IPS DF 6.9 (cell line): ENCODE data around the gene FRS3.
"Not testable (repeated sequence)": the region's sequence is repeated elsewhere in the genome, so short reads cannot be mapped to it uniquely, and the experiment has no call there.

Experiments used
- DNase-seq: peaks from one replicate; pipeline ENCODE4 v3.0.0-alpha.2; 2013; ENCODE audit warnings: low read depth, low spot score
- H3K27ac ChIP-seq: one replicate; pipeline ENCODE4 v1.5.1; 2013; ENCODE audit warnings: low read length, control low read depth
- H3K27me3 ChIP-seq: 2 replicates; pipeline ENCODE4 v1.6.1; 2013; ENCODE audit warnings: mild to moderate bottlenecking, low read length; ENCODE audit not compliant: control insufficient read depth, insufficient read depth
- H3K36me3 ChIP-seq: 2 replicates; pipeline ENCODE4 v1.6.1; 2013; ENCODE audit warnings: low read length; ENCODE audit not compliant: control insufficient read depth, insufficient read depth
- H3K4me1 ChIP-seq: 2 replicates; pipeline ENCODE4 v1.6.1; 2013; ENCODE audit warnings: low read length; ENCODE audit not compliant: control insufficient read depth, insufficient read depth
- H3K4me3 ChIP-seq: 2 replicates; pipeline ENCODE4 v1.5.1; 2013; ENCODE audit warnings: mild to moderate bottlenecking, low read length
- H3K9me3 ChIP-seq: 2 replicates; pipeline ENCODE4 v1.6.1; 2013; ENCODE audit warnings: low read length, inconsistent platforms; ENCODE audit not compliant: control insufficient read depth, insufficient read depth
- WGBS: extraction: QIAGEN DNeasy Blood & Tissue Kit; methylation state at CpG from one replicate; pipeline ENCODE4 v1.1.7; 2013; ENCODE audit warnings: mixed read lengths, missing lambda C conversion rate; ENCODE audit not compliant: insufficient read length, insufficient coverage; 5-methylcytosine and 5-hydroxymethylcytosine counted together

Gene FRS3

DNA sequence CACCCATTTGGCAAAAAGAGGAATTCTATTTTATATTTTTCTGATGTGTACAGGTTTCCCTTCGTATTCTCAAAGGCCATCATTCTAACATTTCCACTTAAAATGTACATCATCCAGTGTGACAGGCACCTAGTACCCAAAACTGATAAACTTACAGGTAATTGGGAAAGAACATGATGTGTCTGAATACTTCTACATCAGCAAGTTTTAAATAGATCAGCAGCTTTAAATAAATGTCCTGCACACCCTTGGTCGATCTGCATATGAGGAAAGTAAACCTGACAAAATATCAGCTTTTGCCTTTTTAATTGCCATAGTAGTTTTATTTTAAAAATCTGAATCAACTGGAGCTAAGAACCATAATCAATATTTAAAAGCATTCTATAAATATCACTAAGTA lies 34.3 kb upstream of the FRS3 start:
- WGBS, result no CpG with 5 or more reads among the region's 2 CpGs
- Histone ChIP-seq H3K4me3 (no peak overlapping the region), H3K4me1 (no peaks in the 10 kb centered on the region), H3K9me3 (no peaks in the 10 kb centered on the region), H3K36me3 (no peaks in the 10 kb centered on the region), H3K27me3 (no peaks in the 10 kb centered on the region), H3K27ac (no peak overlapping the region)
- DNase-seq, result no peak

DNA sequence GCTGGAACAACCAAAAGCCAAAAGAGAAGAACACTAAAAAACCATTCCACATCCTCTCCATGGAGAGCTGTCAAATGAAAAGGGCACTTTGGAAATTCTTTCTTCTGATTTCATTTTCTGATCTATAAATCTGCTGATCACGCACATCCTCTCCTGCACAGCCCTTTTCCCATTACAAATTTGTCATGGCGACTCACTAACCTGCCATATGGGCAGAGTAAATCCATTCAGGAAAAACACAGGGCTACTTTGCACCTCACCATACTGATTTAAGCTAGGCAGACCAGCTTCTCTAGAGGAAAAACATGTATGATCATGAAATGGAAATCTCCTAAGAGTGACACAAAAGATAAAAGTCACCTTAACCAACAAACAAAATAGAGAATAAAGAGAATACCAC lies 33.8 kb upstream of the FRS3 start:
- Histone ChIP-seq H3K9me3 (no peaks in the 10 kb centered on the region), H3K36me3 (no peaks in the 10 kb centered on the region), H3K27me3 (no peaks in the 10 kb centered on the region), H3K4me1 (no peaks in the 10 kb centered on the region), H3K4me3 (no peak overlapping the region), H3K27ac (no peak overlapping the region)
- WGBS, result no CpG with 5 or more reads among the region's 2 CpGs
- DNase-seq, result no peak

DNA sequence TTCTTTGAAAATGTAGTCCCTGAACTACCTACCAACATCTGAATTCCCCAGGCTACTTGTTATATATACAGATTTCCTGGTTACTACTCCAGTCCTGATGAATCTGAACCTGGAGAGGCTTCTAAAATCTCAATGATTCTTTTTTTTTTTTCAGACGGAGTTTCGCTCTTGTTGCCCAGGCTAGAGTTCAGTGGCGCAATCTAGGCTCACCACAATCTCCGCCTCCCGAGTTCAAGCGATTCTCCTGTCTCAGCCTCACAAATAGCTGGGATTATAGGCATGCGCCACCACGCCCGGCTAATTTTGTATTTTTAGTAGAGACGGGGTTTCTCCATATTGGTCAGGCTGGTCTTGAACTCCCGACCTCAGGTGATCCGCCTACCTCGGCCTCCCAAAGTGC lies 32.2 kb upstream of the FRS3 start:
- no CpG with 5 or more reads among the region's 13 CpGs for WGBS

DNA sequence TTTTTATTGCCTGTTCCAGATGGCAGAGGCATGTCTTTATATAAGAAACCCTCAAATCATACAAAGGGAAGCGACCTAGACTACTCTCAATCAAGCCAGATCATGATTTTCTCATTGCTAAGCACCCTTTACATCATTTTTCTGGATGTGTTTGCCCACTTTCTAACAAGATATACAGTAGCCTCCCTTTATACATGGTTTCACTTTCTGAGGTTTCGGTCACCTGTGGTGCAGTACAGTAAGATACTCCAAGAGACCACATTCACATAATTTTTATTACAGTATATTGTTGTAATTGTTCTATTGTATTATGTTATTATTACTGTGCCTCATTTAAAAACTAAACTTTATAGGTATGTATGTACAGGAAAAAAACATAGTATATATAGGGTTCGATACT lies 31.4 kb upstream of the FRS3 start:
- Histone ChIP-seq H3K36me3 (no peaks in the 10 kb centered on the region; the same call in 1 of the 2 replicates), H3K4me1 (no peaks in the 10 kb centered on the region), H3K27me3 (no peaks in the 10 kb centered on the region), H3K4me3 (no peak overlapping the region), H3K9me3 (no peaks in the 10 kb centered on the region), H3K27ac (no peak overlapping the region)
- DNase-seq, result no peak
- no CpG with 5 or more reads among the region's 3 CpGs for WGBS

More for the DNA sequence above, 32.2 kb upstream of the FRS3 start:
- H3K9me3 ChIP-seq, H3K4me1 ChIP-seq, H3K27me3 ChIP-seq, H3K4me3 ChIP-seq, DNase-seq, H3K36me3 ChIP-seq, H3K27ac ChIP-seq: not testable (repeated sequence)

DNA sequence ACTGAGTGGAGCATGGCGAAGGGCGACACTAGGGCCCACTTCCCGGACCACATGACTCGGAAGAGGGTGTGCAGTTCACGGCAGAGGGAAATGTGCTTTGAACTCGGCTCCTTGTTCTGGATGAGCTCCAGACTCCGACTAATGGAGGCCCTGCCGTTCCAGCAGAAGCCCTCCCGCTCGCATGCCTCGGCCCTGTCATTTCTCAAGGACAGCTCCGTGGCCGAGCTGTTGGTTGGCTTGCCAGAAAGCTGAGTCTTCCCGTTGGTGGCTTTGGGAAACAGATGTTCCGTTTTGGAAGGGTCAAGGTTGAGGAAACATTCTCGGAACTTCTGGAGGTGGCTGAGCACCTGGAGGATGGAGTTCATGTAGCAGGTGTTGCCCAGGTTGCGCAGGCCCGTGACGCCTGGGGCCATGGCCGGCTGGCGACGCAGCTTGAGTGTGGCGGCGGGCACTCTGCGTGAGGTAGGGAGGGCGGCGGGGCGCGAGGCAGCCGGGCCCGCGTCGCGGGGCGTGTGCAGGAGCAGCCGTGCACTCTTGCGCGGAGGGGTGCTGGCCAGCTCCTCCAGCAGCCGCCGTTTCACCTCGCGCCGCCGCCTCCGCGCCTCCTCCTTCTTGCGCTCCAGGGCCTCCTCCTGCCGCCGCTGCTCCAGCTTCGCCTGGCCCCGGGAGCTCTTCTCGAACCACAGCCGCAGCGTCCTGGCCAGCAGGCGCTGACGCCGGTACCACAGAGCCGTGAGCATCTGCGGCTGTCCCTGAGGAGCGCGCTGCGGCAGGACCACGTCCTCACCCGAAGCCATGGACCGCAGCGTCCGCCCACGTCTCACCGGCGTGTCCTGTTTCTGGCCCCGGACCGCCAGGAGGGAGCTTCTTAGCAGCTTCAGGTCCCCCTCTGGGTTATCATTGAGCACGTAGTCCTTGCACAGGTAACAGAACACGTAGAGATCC lies 26.4 kb upstream of the FRS3 start:
- WGBS, result no CpG with 5 or more reads among the region's 74 CpGs
- no peaks in the 10 kb centered on the region for H3K27me3 ChIP-seq
- H3K4me3 ChIP-seq, result no peak overlapping the region
- H3K36me3 ChIP-seq, result peaks cover 7% of the 10 kb centered on the region
- H3K4me1 ChIP-seq, result no peaks in the 10 kb centered on the region
- no peak for DNase-seq
- no peak overlapping the region for H3K27ac ChIP-seq
- no peaks in the 10 kb centered on the region for H3K9me3 ChIP-seq

DNA sequence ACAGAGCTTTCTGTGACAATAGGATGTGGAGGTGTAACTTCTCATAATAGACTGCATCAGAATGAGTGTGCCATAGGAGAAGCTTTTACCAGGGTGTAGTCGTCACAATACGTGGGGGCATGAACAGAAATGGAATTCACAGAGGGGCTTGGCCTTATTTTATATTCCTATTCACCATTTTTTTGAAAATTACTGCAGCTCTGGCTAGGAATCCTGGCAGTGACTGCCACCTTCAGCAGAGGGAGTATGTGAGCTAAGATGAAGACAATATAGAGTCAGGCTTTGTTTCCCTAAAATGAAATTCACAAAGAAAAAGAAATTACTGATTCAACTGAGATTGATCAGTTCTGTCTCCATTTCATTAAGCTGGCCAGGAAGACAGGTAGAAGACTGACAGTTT lies 21.7 kb upstream of the FRS3 start:
- no peaks in the 10 kb centered on the region for H3K27me3 ChIP-seq
- H3K27ac ChIP-seq, result no peak overlapping the region
- H3K36me3 ChIP-seq, result peaks cover 7% of the 10 kb centered on the region
- H3K4me1 ChIP-seq, result no peaks in the 10 kb centered on the region
- DNase-seq, result no peak
- H3K9me3 ChIP-seq, result no peaks in the 10 kb centered on the region
- H3K4me3 ChIP-seq, result no peak overlapping the region
- WGBS, result no CpG with 5 or more reads among the region's 2 CpGs

DNA sequence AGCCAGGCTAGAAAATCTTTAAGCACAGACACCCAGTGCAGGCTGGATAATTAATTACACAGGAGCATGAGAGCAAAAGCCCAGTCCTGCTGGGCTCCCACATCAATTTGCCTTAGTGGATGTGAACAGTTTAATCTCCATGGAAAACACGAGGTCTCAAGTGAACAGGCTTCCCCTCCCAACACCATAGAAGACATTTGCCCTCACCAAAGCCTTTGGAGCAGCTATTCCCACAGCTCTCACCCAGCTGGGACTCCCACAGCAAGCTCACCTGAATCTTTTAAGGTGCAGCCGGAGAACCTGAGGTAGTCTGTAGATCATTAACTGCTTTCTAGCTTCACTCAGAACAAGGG lies 19.8 kb upstream of the FRS3 start:
- Histone ChIP-seq H3K27me3 (no peaks in the 10 kb centered on the region), H3K36me3 (peaks cover 2% of the 10 kb centered on the region; the same call in 1 of the 2 replicates)
- no CpG with 5 or more reads among the region's 2 CpGs for WGBS

DNA sequence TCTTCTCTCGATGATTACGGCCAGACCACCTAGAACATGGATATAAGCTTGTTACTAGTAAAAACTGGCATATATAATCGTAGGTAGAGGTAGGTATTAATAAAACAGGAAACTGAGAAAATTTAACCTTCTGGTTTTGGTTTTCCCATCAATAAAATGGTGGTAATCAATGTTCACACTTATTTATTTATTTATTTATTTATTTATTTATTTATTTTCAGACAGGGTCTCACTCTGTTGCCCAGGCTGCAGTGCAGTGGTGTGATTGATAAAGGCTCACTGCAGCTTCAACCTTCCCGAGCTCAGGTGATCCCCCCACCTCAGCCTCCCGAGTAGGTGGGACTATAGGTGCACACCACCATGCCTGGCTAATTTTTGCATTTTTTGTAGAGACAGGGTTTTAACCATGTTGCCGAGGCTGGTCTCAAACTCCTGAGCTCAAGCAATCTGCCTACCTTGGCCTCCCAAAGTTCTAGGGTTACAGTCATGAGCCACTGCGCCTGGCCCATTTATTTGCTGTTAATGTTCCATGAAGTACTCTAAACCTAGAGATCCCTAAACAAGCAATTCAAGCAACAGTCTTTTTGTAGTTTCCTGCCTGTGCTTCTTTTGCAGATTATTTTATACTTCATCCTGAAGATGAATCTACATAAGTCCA lies 19.3 kb upstream of the FRS3 start:
- no CpG with 5 or more reads among the region's 7 CpGs for WGBS
- Histone ChIP-seq H3K9me3 (no peaks in the 10 kb centered on the region), H3K4me1 (no peaks in the 10 kb centered on the region), H3K4me3 (no peak overlapping the region), H3K27me3 (no peaks in the 10 kb centered on the region), H3K27ac (no peak overlapping the region), H3K36me3 (peaks cover 2% of the 10 kb centered on the region; the same call in 1 of the 2 replicates)
- no peak for DNase-seq

More for the DNA sequence above, 19.8 kb upstream of the FRS3 start:
- DNase-seq, result no peak
- no peaks in the 10 kb centered on the region for H3K4me1 ChIP-seq
- H3K27ac ChIP-seq, result no peak overlapping the region
- no peak overlapping the region for H3K4me3 ChIP-seq
- H3K9me3 ChIP-seq, result no peaks in the 10 kb centered on the region

DNA sequence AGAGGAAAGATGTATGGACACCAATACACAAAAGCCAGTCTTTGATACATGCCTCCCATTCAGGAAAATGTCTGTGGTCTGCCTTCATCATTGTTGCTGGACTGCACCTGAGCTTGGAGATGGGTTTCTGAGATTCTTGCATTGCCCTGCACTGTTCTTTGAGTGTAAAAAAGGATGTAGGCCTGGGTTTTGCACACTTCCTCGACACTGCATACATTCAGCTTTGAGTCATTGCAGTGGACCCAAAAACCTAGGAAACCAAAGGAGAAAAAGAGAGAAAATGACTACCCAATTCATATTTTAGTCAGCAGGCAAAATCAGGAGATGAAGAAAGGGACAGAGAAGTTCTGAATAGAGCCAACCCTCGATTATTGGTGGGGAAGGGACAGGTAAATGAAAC lies 16.8 kb upstream of the FRS3 start:
- DNase-seq, result no peak
- no peaks in the 10 kb centered on the region for H3K4me1 ChIP-seq
- H3K4me3 ChIP-seq, result no peak overlapping the region
- no peaks in the 10 kb centered on the region for H3K27me3 ChIP-seq
- no peak overlapping the region for H3K27ac ChIP-seq
- H3K36me3 ChIP-seq, result no peaks in the 10 kb centered on the region; the same call in 1 of the 2 replicates
- H3K9me3 ChIP-seq, result no peaks in the 10 kb centered on the region
- WGBS, result no CpG with 5 or more reads among the region's 2 CpGs

DNA sequence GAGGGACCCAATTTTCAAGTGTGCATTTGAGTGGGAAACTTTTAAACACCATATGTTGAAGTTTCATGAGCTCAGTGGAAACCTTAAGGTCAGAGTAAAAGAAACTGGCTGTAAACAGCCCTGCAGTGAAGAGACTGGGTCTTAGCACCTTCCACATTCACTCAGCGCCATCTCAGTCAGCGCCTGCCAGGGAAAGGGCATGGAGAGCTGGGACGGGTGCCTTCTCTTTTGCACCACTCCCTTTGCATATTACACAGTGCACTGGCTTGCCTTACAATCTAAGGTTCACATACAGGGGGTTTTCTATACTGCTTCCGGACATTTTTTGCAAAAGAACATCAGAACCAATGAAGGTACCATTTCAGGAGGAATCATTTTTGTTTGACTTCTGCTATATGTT lies 12.3 kb upstream of the FRS3 start:
- no peaks in the 10 kb centered on the region for H3K27me3 ChIP-seq
- DNase-seq, result no peak
- H3K9me3 ChIP-seq, result no peaks in the 10 kb centered on the region
- H3K36me3 ChIP-seq, result peaks cover 4% of the 10 kb centered on the region; the same call in 1 of the 2 replicates
- WGBS, result no CpG with 5 or more reads among the region's 4 CpGs
- H3K4me1 ChIP-seq, result no peaks in the 10 kb centered on the region
- H3K4me3 ChIP-seq, result no peak overlapping the region
- no peak overlapping the region for H3K27ac ChIP-seq
